Nephron progenitor cell (in vitro differentiated cells): ENCODE measurements around the gene PNPLA8.
A peak's percentile ranks its signal among the peaks of the same experiment; 100 is the strongest.
"Not testable (repeated sequence)": the region's sequence is repeated elsewhere in the genome, so short reads cannot be mapped to it uniquely, and the experiment has no call there.

Source experiments
- DNase-seq: peaks from one replicate; pipeline ENCODE4 v3.0.0; 2021
- H3K27ac Mint-ChIP-seq: 2 replicates; pipeline ENCODE4 v1.8.0; 2021; ENCODE audit warnings: mild to moderate bottlenecking, moderate library complexity, mixed read lengths
- H3K27me3 Mint-ChIP-seq: 2 replicates; pipeline ENCODE4 v1.8.0; 2021; ENCODE audit warnings: mild to moderate bottlenecking, low read depth, mixed read lengths; ENCODE audit not compliant: poor library complexity
- H3K36me3 Mint-ChIP-seq: 2 replicates; pipeline ENCODE4 v1.8.0; 2021; ENCODE audit warnings: low read depth, mixed read lengths
- H3K4me1 Mint-ChIP-seq: 2 replicates; pipeline ENCODE4 v1.8.0; 2021; ENCODE audit warnings: mixed read lengths
- H3K4me3 Mint-ChIP-seq: 2 replicates; pipeline ENCODE4 v1.8.0; 2021; ENCODE audit warnings: mild to moderate bottlenecking, moderate library complexity, mixed read lengths
- H3K9me3 Mint-ChIP-seq: 2 replicates; pipeline ENCODE4 v1.8.0; 2021; ENCODE audit warnings: mild to moderate bottlenecking, moderate library complexity, mixed read lengths
- CTCF ChIP-seq: fragments of 200-600 bp; sonication (generic); IDR thresholded peaks from 2 replicates; pipeline ENCODE4 v1.5.0; 2021; ENCODE audit warnings: antibody characterized with exemption

PNPLA8 gene

GRCh38 chr7:108515630-108516029 is 10.3 kb downstream of the PNPLA8 start:
- no peak for TF ChIP-seq CTCF
- Mint-ChIP-seq H3K4me1 (no peaks in the 10 kb centered on the region), H3K27me3 (no peaks in the 10 kb centered on the region), H3K9me3 (peaks cover 10% of the 10 kb centered on the region), H3K27ac (no peak overlapping the region), H3K4me3 (no peak overlapping the region), H3K36me3 (peaks cover 61% of the 10 kb centered on the region)
- DNase-seq: no peak

GRCh38 chr7:108515013-108515412 is 10.9 kb downstream of the PNPLA8 start:
- H3K27me3 Mint-ChIP-seq: no peaks in the 10 kb centered on the region
- H3K36me3 Mint-ChIP-seq: peaks cover 67% of the 10 kb centered on the region
- no peak overlapping the region for H3K4me3 Mint-ChIP-seq
- no peak overlapping the region for H3K27ac Mint-ChIP-seq
- no peaks in the 10 kb centered on the region for H3K4me1 Mint-ChIP-seq
- no peak for DNase-seq
- H3K9me3 Mint-ChIP-seq: peaks cover 13% of the 10 kb centered on the region
- TF ChIP-seq CTCF: no peak

- Mint-ChIP-seq H3K27me3 (no peaks in the 10 kb centered on the region), H3K4me3 (no peak overlapping the region), H3K36me3 (peaks cover 47% of the 10 kb centered on the region), H3K9me3 (peaks cover 13% of the 10 kb centered on the region), H3K27ac (no peak overlapping the region), H3K4me1 (no peaks in the 10 kb centered on the region)
- TF ChIP-seq CTCF: no peak
- DNase-seq: no peak
Measured at GRCh38 chr7:108511939-108512338, 14.0 kb downstream of the PNPLA8 start.

GRCh38 chr7:108504576-108504975 is 21.4 kb downstream of the PNPLA8 start:
- H3K27ac Mint-ChIP-seq, DNase-seq, H3K9me3 Mint-ChIP-seq, H3K27me3 Mint-ChIP-seq, H3K4me3 Mint-ChIP-seq, H3K4me1 Mint-ChIP-seq: not testable (repeated sequence)
- peaks cover 38% of the 10 kb centered on the region for H3K36me3 Mint-ChIP-seq

GRCh38 chr7:108503112-108504026 is 22.6 kb downstream of the PNPLA8 start:
- no peak for DNase-seq
- H3K9me3 Mint-ChIP-seq: no peaks in the 10 kb centered on the region
- no peaks in the 10 kb centered on the region for H3K27me3 Mint-ChIP-seq
- no peak for TF ChIP-seq CTCF
- no peaks in the 10 kb centered on the region for H3K4me1 Mint-ChIP-seq
- H3K27ac Mint-ChIP-seq: no peak overlapping the region
- H3K36me3 Mint-ChIP-seq: peaks cover 38% of the 10 kb centered on the region
- no peak overlapping the region for H3K4me3 Mint-ChIP-seq

GRCh38 chr7:108499566-108499965 is 26.4 kb downstream of the PNPLA8 start:
- Mint-ChIP-seq H3K9me3 (no peaks in the 10 kb centered on the region), H3K4me1 (no peaks in the 10 kb centered on the region), H3K36me3 (peaks cover 29% of the 10 kb centered on the region), H3K27ac (peak overlapping the region; percentile 55), H3K4me3 (no peak overlapping the region), H3K27me3 (no peaks in the 10 kb centered on the region)
- DNase-seq: no peak
- TF ChIP-seq CTCF: no peak
